Activated naive CD8-positive, alpha-beta T cell (primary cell): Measurements from ENCODE around the gene RMND5B.

Source experiments
- H3K27ac Mint-ChIP-seq: one replicate; pipeline ENCODE4 v1.8.0; 2021; ENCODE audit warnings: mixed read lengths
- H3K27me3 Mint-ChIP-seq: one replicate; pipeline ENCODE4 v1.8.0; 2021; ENCODE audit warnings: mixed read lengths
- H3K36me3 Mint-ChIP-seq: one replicate; pipeline ENCODE4 v1.8.0; 2021; ENCODE audit warnings: mixed read lengths
- H3K4me1 Mint-ChIP-seq: one replicate; pipeline ENCODE4 v1.8.0; 2021; ENCODE audit warnings: low read depth, mixed read lengths
- H3K4me3 Mint-ChIP-seq: one replicate; pipeline ENCODE4 v1.8.0; 2021; ENCODE audit warnings: mild to moderate bottlenecking, mixed read lengths
- H3K9me3 Mint-ChIP-seq: one replicate; pipeline ENCODE4 v1.8.0; 2021; ENCODE audit warnings: low read depth, mixed read lengths

The RMND5B gene

GRCh38 chr5:178107756-178108310 is 23.0 kb upstream of the RMND5B start:
- Mint-ChIP-seq H3K4me3 (no peak overlapping the region), H3K36me3 (no peaks in the 10 kb centered on the region), H3K9me3 (no peaks in the 10 kb centered on the region), H3K27ac (no peak overlapping the region), H3K4me1 (peaks cover 24% of the 10 kb centered on the region), H3K27me3 (no peaks in the 10 kb centered on the region)

- no peaks in the 10 kb centered on the region for H3K27me3 Mint-ChIP-seq
- no peak overlapping the region for H3K4me3 Mint-ChIP-seq
- no peak overlapping the region for H3K27ac Mint-ChIP-seq
- H3K4me1 Mint-ChIP-seq = peaks cover 26% of the 10 kb centered on the region
- no peaks in the 10 kb centered on the region for H3K36me3 Mint-ChIP-seq
- H3K9me3 Mint-ChIP-seq = no peaks in the 10 kb centered on the region
Measured at GRCh38 chr5:178108446-178108845, 22.4 kb upstream of the RMND5B start.

GRCh38 chr5:178108966-178109365 is 21.8 kb upstream of the RMND5B start:
- Mint-ChIP-seq H3K4me3 (no peak overlapping the region), H3K36me3 (no peaks in the 10 kb centered on the region), H3K27ac (no peak overlapping the region), H3K9me3 (no peaks in the 10 kb centered on the region), H3K4me1 (peaks cover 22% of the 10 kb centered on the region), H3K27me3 (no peaks in the 10 kb centered on the region)

- Mint-ChIP-seq H3K27me3 (no peaks in the 10 kb centered on the region), H3K36me3 (no peaks in the 10 kb centered on the region), H3K4me3 (no peak overlapping the region), H3K9me3 (no peaks in the 10 kb centered on the region), H3K4me1 (peaks cover 20% of the 10 kb centered on the region), H3K27ac (no peak overlapping the region)
Measured at GRCh38 chr5:178110511-178110910, 20.3 kb upstream of the RMND5B start.

GRCh38 chr5:178111925-178112324 is 18.9 kb upstream of the RMND5B start:
- H3K4me1 Mint-ChIP-seq = peaks cover 34% of the 10 kb centered on the region
- no peaks in the 10 kb centered on the region for H3K9me3 Mint-ChIP-seq
- no peaks in the 10 kb centered on the region for H3K27me3 Mint-ChIP-seq
- no peak overlapping the region for H3K4me3 Mint-ChIP-seq
- H3K27ac Mint-ChIP-seq = peak overlapping the region; percentile 34
- H3K36me3 Mint-ChIP-seq = no peaks in the 10 kb centered on the region

- Mint-ChIP-seq H3K27ac (no peak overlapping the region), H3K27me3 (no peaks in the 10 kb centered on the region), H3K4me1 (peaks cover 39% of the 10 kb centered on the region), H3K9me3 (no peaks in the 10 kb centered on the region), H3K36me3 (no peaks in the 10 kb centered on the region), H3K4me3 (peak overlapping the region; percentile 92)
Measured at GRCh38 chr5:178112545-178112944, 18.3 kb upstream of the RMND5B start.

GRCh38 chr5:178113141-178113787 is 17.6 kb upstream of the RMND5B start, which contains the start of gene N4BP3:
Gene N4BP3, plus strand, starts transcription at chr5:178113532. Its CDS starts 6,052 bp downstream, at chr5:178119584.
- no peaks in the 10 kb centered on the region for H3K9me3 Mint-ChIP-seq
- H3K27ac Mint-ChIP-seq = peak within 1 kb of the TSS; percentile 90
- no peaks in the 10 kb centered on the region for H3K36me3 Mint-ChIP-seq
- H3K4me1 Mint-ChIP-seq = peaks cover 40% of the 10 kb centered on the region
- peak within 1 kb of the TSS; percentile 95 for H3K4me3 Mint-ChIP-seq
- no peaks in the 10 kb centered on the region for H3K27me3 Mint-ChIP-seq

GRCh38 chr5:178113841-178114324 is 16.9 kb upstream of the RMND5B start:
- Mint-ChIP-seq H3K4me3 (peak overlapping the region; percentile 95), H3K36me3 (no peaks in the 10 kb centered on the region), H3K27ac (peak overlapping the region; percentile 87), H3K4me1 (peaks cover 41% of the 10 kb centered on the region), H3K27me3 (no peaks in the 10 kb centered on the region), H3K9me3 (no peaks in the 10 kb centered on the region)

GRCh38 chr5:178114325-178115135 is 16.3 kb upstream of the RMND5B start:
- Mint-ChIP-seq H3K36me3 (no peaks in the 10 kb centered on the region), H3K9me3 (no peaks in the 10 kb centered on the region), H3K4me1 (peaks cover 41% of the 10 kb centered on the region), H3K4me3 (peak overlapping the region; percentile 95), H3K27ac (peak overlapping the region; percentile 90), H3K27me3 (no peaks in the 10 kb centered on the region)

GRCh38 chr5:178115136-178115813 is 15.5 kb upstream of the RMND5B start:
- Mint-ChIP-seq H3K4me1 (peaks cover 41% of the 10 kb centered on the region), H3K4me3 (peak overlapping the region; percentile 95), H3K27me3 (no peaks in the 10 kb centered on the region), H3K27ac (peak overlapping the region; percentile 90), H3K36me3 (no peaks in the 10 kb centered on the region), H3K9me3 (no peaks in the 10 kb centered on the region)

- Mint-ChIP-seq H3K27ac (peak overlapping the region; percentile 81), H3K4me1 (peaks cover 44% of the 10 kb centered on the region), H3K27me3 (no peaks in the 10 kb centered on the region), H3K36me3 (no peaks in the 10 kb centered on the region), H3K9me3 (no peaks in the 10 kb centered on the region), H3K4me3 (peak overlapping the region; percentile 95)
Measured at GRCh38 chr5:178115814-178116142, 15.0 kb upstream of the RMND5B start.

- no peaks in the 10 kb centered on the region for H3K9me3 Mint-ChIP-seq
- no peaks in the 10 kb centered on the region for H3K27me3 Mint-ChIP-seq
- no peaks in the 10 kb centered on the region for H3K36me3 Mint-ChIP-seq
- H3K4me3 Mint-ChIP-seq = peak overlapping the region; percentile 95
- H3K4me1 Mint-ChIP-seq = peaks cover 48% of the 10 kb centered on the region
- H3K27ac Mint-ChIP-seq = peak overlapping the region; percentile 93
Measured at GRCh38 chr5:178116143-178116885, 14.5 kb upstream of the RMND5B start.

- H3K9me3 Mint-ChIP-seq = no peaks in the 10 kb centered on the region
- peaks cover 45% of the 10 kb centered on the region for H3K4me1 Mint-ChIP-seq
- H3K27me3 Mint-ChIP-seq = no peaks in the 10 kb centered on the region
- H3K4me3 Mint-ChIP-seq = no peak overlapping the region
- H3K27ac Mint-ChIP-seq = no peak overlapping the region
- H3K36me3 Mint-ChIP-seq = no peaks in the 10 kb centered on the region
Measured at GRCh38 chr5:178117923-178118701, 12.7 kb upstream of the RMND5B start.
